ENCODE measurements around the gene LEP. TPM values are rescaled to one million over a fixed set of nuclear protein-coding genes. Genes with fewer than 3 reads are reported as not detected.

LEP gene
- polyA plus RNA-seq, 1 of the 3 experiments (the other 2 are of a cell fraction): not detected

DNA sequence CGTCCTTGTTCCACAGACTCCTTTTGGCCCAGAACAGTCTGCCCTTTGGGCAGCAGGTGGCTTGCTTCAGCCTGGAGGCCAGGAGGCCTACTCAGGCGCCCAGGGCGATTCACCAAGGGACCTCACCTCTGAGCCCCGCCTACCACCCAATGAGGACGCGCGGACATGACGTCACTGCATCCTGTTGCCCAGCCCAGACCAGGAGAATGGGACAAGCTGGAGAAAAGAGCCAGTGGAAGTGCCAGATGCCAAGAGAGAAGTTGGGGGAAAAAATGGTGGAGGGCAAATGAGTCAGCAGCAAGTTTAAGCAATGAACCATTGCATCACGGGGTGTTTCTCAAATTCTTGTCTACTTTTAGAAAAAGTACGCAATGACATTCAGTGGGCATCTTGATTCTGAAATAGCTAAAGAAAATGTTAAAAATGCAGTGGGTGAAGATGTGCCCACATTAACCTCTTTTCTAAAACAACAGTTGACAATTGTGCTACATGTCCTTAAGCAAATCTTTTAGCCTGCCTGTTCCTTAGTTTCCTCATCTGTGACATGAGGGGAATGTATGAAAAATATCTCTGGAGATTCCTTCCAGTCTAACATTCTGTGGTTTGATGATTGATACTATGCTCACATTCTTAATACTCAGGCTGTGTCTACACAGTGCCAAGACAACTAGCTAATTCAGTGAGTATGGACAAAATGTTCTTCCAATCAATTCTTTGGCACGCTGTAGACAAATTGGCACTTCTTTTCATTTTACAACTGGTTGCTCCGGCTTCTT lies 23.9 kb upstream of the LEP start (continued):
- TF ChIP-seq, protein P1, sequence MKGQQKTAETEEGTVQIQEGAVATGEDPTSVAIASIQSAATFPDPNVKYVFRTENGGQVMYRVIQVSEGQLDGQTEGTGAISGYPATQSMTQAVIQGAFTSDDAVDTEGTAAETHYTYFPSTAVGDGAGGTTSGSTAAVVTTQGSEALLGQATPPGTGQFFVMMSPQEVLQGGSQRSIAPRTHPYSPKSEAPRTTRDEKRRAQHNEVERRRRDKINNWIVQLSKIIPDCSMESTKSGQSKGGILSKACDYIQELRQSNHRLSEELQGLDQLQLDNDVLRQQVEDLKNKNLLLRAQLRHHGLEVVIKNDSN (IDR thresholded peaks at IDR 0.05; ENCODE audit: borderline replicate concordance, low read depth): no peak
- TF ChIP-seq YY1 (IDR thresholded peaks at IDR 0.05; ENCODE audit: low read depth) (peak; percentile 65; the same call in 1 of the 2 replicates), POLR2AphosphoS5 (IDR thresholded peaks at IDR 0.05; ENCODE audit: low read depth, low read length) (peak; percentile 26; the same call in 1 of the 2 replicates), EP300 (IDR thresholded peaks at IDR 0.05; ENCODE audit: borderline replicate concordance in 1 of 2, low read depth in 1 of 2, low read length in 1 of 2) (no peak; a peak in 1 of 4 replicates), TCF12 (IDR thresholded peaks at IDR 0.05) (peak; percentile 66), FOSL2 (IDR thresholded peaks at IDR 0.05; ENCODE audit: borderline replicate concordance, low read depth) (peak; percentile 70), RFX5 (IDR thresholded peaks at IDR 0.05; ENCODE audit: low read length) (no peak), MXI1 (IDR thresholded peaks at IDR 0.05; ENCODE audit: low read depth, low read length) (no peak), NFIC (IDR thresholded peaks at IDR 0.05; ENCODE audit: borderline replicate concordance) (peak; percentile 40), RCOR1 (IDR thresholded peaks at IDR 0.05; ENCODE audit: low read length) (no peak), SMC3 (IDR thresholded peaks at IDR 0.05; ENCODE audit: low read depth, low read length) (no peak), TAF1 (IDR thresholded peaks at IDR 0.05; ENCODE audit: borderline replicate concordance, low read depth, low read length) (no peak), RAD21 (IDR thresholded peaks at IDR 0.05; ENCODE audit: low read length) (no peak), RXRA (IDR thresholded peaks at IDR 0.05; ENCODE audit: borderline replicate concordance, low read depth) (0 out of 2 replicates have a peak, but pooled peaks have one; percentile 29), MEF2A (IDR thresholded peaks at IDR 0.05; ENCODE audit: borderline replicate concordance, low read depth) (no peak), CHD2 (IDR thresholded peaks at IDR 0.05; ENCODE audit: low read length, partially characterized antibody) (no peak), EZH2phosphoT487 (IDR thresholded peaks at IDR 0.05; ENCODE audit: borderline replicate concordance, low read depth) (no peak), TEAD4 (IDR thresholded peaks at IDR 0.05; ENCODE audit: borderline replicate concordance, insufficient read depth) (peak; percentile 68; the same call in 1 of the 2 replicates), FOXM1 (IDR thresholded peaks at IDR 0.05; ENCODE audit: low read depth) (no peak)
- TF ChIP-seq, protein P2, sequence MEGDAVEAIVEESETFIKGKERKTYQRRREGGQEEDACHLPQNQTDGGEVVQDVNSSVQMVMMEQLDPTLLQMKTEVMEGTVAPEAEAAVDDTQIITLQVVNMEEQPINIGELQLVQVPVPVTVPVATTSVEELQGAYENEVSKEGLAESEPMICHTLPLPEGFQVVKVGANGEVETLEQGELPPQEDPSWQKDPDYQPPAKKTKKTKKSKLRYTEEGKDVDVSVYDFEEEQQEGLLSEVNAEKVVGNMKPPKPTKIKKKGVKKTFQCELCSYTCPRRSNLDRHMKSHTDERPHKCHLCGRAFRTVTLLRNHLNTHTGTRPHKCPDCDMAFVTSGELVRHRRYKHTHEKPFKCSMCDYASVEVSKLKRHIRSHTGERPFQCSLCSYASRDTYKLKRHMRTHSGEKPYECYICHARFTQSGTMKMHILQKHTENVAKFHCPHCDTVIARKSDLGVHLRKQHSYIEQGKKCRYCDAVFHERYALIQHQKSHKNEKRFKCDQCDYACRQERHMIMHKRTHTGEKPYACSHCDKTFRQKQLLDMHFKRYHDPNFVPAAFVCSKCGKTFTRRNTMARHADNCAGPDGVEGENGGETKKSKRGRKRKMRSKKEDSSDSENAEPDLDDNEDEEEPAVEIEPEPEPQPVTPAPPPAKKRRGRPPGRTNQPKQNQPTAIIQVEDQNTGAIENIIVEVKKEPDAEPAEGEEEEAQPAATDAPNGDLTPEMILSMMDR (IDR thresholded peaks at IDR 0.05): no peak
- TF ChIP-seq, protein P3, sequence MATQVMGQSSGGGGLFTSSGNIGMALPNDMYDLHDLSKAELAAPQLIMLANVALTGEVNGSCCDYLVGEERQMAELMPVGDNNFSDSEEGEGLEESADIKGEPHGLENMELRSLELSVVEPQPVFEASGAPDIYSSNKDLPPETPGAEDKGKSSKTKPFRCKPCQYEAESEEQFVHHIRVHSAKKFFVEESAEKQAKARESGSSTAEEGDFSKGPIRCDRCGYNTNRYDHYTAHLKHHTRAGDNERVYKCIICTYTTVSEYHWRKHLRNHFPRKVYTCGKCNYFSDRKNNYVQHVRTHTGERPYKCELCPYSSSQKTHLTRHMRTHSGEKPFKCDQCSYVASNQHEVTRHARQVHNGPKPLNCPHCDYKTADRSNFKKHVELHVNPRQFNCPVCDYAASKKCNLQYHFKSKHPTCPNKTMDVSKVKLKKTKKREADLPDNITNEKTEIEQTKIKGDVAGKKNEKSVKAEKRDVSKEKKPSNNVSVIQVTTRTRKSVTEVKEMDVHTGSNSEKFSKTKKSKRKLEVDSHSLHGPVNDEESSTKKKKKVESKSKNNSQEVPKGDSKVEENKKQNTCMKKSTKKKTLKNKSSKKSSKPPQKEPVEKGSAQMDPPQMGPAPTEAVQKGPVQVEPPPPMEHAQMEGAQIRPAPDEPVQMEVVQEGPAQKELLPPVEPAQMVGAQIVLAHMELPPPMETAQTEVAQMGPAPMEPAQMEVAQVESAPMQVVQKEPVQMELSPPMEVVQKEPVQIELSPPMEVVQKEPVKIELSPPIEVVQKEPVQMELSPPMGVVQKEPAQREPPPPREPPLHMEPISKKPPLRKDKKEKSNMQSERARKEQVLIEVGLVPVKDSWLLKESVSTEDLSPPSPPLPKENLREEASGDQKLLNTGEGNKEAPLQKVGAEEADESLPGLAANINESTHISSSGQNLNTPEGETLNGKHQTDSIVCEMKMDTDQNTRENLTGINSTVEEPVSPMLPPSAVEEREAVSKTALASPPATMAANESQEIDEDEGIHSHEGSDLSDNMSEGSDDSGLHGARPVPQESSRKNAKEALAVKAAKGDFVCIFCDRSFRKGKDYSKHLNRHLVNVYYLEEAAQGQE (IDR thresholded peaks at IDR 0.05; ENCODE audit: low read depth, low read length): no peak

All from SK-N-SH (cell line).